A673 (cell line): ENCODE measurements around the gene DNAAF5.

ENCODE experiments used
- EZH2 ChIP-seq: fragments of 200-600 bp; sonication (generic); IDR thresholded peaks from 2 replicates; pipeline ENCODE4 v1.6.1; 2017; ENCODE audit warnings: borderline replicate concordance, low read depth, mild to moderate bottlenecking, mixed read lengths, antibody characterized with exemption, low read length; ENCODE audit not compliant: poor library complexity, severe bottlenecking
- TF ChIP-seq, protein P1 (sequence below): fragments of 300-800, 200-600 bp; sonication (generic); conservative IDR thresholded peaks from 2 replicates; pipeline ENCODE4 v1.5.1; 2017; ENCODE audit warnings: low read depth, mild to moderate bottlenecking, antibody characterized with exemption, low read length, moderate library complexity, mixed read lengths

- TF ChIP-seq, protein P1, sequence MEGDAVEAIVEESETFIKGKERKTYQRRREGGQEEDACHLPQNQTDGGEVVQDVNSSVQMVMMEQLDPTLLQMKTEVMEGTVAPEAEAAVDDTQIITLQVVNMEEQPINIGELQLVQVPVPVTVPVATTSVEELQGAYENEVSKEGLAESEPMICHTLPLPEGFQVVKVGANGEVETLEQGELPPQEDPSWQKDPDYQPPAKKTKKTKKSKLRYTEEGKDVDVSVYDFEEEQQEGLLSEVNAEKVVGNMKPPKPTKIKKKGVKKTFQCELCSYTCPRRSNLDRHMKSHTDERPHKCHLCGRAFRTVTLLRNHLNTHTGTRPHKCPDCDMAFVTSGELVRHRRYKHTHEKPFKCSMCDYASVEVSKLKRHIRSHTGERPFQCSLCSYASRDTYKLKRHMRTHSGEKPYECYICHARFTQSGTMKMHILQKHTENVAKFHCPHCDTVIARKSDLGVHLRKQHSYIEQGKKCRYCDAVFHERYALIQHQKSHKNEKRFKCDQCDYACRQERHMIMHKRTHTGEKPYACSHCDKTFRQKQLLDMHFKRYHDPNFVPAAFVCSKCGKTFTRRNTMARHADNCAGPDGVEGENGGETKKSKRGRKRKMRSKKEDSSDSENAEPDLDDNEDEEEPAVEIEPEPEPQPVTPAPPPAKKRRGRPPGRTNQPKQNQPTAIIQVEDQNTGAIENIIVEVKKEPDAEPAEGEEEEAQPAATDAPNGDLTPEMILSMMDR = no peak
- TF ChIP-seq EZH2 = no peak
These were observed 49.9 kb downstream of the DNAAF5 start for GRCh38 chr7:776381-776780.
